ENCODE measurements around the gene FOXB2. TPM values are rescaled to one million over a fixed set of nuclear protein-coding genes. Genes with fewer than 3 reads are reported as not detected.

Gene FOXB2
- total RNA-seq, 4 donors from 2014 or later, result not detected

- intact Hi-C loops (cut with DNase I; ENCODE audit: low total_unique reads), result no loop called here
- DNase-seq, result no peak
- WGBS, 2 donors (ENCODE audit: low coverage in 1 of 2), result 8 to 10% methylated on average over 5 to 31 of the region's 31 CpGs
- in situ Hi-C loops (cut with MboI; ENCODE audit: low pct_ligation_motif_present in 1 of 4, low pct_unique_long_range_greater_than_20kb in 1 of 4, low sequenced_read_pairs in 3 of 4), result loop anchor here in 3 of 4 donors (25.0 kb wide), 2 partner anchors 553 to 578 kb away; partner anchors contain the start of gene GCNT1 (in 1 of the 3)
- H3K4me3 ChIP-seq, result no peak overlapping the region
- H3K27me3 ChIP-seq, result peaks cover 100% of the 10 kb centered on the region
- no peaks in the 10 kb centered on the region for H3K36me3 ChIP-seq
- no peak overlapping the region for H3K27ac ChIP-seq
- H3K9me3 ChIP-seq, result no peaks in the 10 kb centered on the region
- H3K4me1 ChIP-seq, result peaks cover 2 to 53% (median 24%) of the 10 kb centered on the region in 4 donors
- no peak for TF ChIP-seq POLR2A (IDR thresholded peaks at IDR 0.05)
Observed at GRCh38 chr9:77015327-77016048, 4.0 kb upstream of the FOXB2 start.

GRCh38 chr9:77016121-77016525, 3.3 kb upstream of the FOXB2 start:
- WGBS, 2 donors (ENCODE audit: low coverage in 1 of 2), result 4% methylated on average over 16 of the region's 37 CpGs; no CpG with 5 or more reads in 1 of the 2 donors
- no peaks in the 10 kb centered on the region for H3K9me3 ChIP-seq
- H3K4me1 ChIP-seq, result peaks cover 7 to 57% (median 29%) of the 10 kb centered on the region in 4 donors
- no peak overlapping the region for H3K27ac ChIP-seq
- TF ChIP-seq POLR2A (IDR thresholded peaks at IDR 0.05) (no peak), POLR2AphosphoS5 (IDR thresholded peaks at IDR 0.05) (no peak), CTCF (IDR thresholded peaks at IDR 0.05) (no peak), EP300 (IDR thresholded peaks at IDR 0.05; ENCODE audit: low read depth) (no peak)
- H3K4me3 ChIP-seq, result no peak overlapping the region
- H3K27me3 ChIP-seq, result peaks cover 100% of the 10 kb centered on the region
- intact Hi-C loops (cut with DNase I; ENCODE audit: low total_unique reads) (no loop called here), in situ Hi-C loops (cut with MboI; ENCODE audit: low pct_ligation_motif_present in 1 of 4, low pct_unique_long_range_greater_than_20kb in 1 of 4, low sequenced_read_pairs in 3 of 4) (loop anchor here in 3 of 4 donors (25.0 kb wide), 2 partner anchors 554 to 579 kb away; partner anchors contain the start of gene GCNT1 (in 1 of the 3))
- no peak for DNase-seq
- no peaks in the 10 kb centered on the region for H3K36me3 ChIP-seq

GRCh38 chr9:77016526-77017504, 2.6 kb upstream of the FOXB2 start:
- 8 to 12% methylated on average over 5 to 37 of the region's 47 CpGs for WGBS, 2 donors (ENCODE audit: low coverage in 1 of 2)
- no peak for TF ChIP-seq POLR2AphosphoS5 (IDR thresholded peaks at IDR 0.05)
- no peak for TF ChIP-seq POLR2A (IDR thresholded peaks at IDR 0.05)
- TF ChIP-seq CTCF (IDR thresholded peaks at IDR 0.05), result no peak
- TF ChIP-seq EP300 (IDR thresholded peaks at IDR 0.05; ENCODE audit: low read depth), result no peak

GRCh38 chr9:77017505-77017894, 2.0 kb upstream of the FOXB2 start:
- WGBS, 2 donors (ENCODE audit: low coverage in 1 of 2), result 10 to 17% methylated on average over 2 to 5 of the region's 5 CpGs
- Histone ChIP-seq H3K27ac (no peak overlapping the region), H3K4me3 (no peak overlapping the region), H3K9me3 (no peaks in the 10 kb centered on the region), H3K27me3 (peaks cover 100% of the 10 kb centered on the region), H3K36me3 (no peaks in the 10 kb centered on the region), H3K4me1 (peaks cover 7 to 57% (median 26%) of the 10 kb centered on the region in 4 donors)
- no peak for DNase-seq
- intact Hi-C loops (cut with DNase I; ENCODE audit: low total_unique reads) (no loop called here), in situ Hi-C loops (cut with MboI; ENCODE audit: low pct_ligation_motif_present in 1 of 4, low pct_unique_long_range_greater_than_20kb in 1 of 4, low sequenced_read_pairs in 3 of 4) (loop anchor here in 3 of 4 donors (25.0 kb wide), 2 partner anchors 555 to 580 kb away; partner anchors contain the start of gene GCNT1 (in 1 of the 3))
- TF ChIP-seq CTCF (IDR thresholded peaks at IDR 0.05), result no peak
- no peak for TF ChIP-seq POLR2AphosphoS5 (IDR thresholded peaks at IDR 0.05)
- TF ChIP-seq POLR2A (IDR thresholded peaks at IDR 0.05), result no peak
- no peak for TF ChIP-seq EP300 (IDR thresholded peaks at IDR 0.05; ENCODE audit: low read depth)

More at GRCh38 chr9:77016526-77017504, 2.6 kb upstream of the FOXB2 start:
- intact Hi-C loops (cut with DNase I; ENCODE audit: low total_unique reads) (no loop called here), in situ Hi-C loops (cut with MboI; ENCODE audit: low pct_ligation_motif_present in 1 of 4, low pct_unique_long_range_greater_than_20kb in 1 of 4, low sequenced_read_pairs in 3 of 4) (loop anchor here in 3 of 4 donors (25.0 kb wide), 2 partner anchors 555 to 580 kb away; partner anchors contain the start of gene GCNT1 (in 1 of the 3))
- no peaks in the 10 kb centered on the region for H3K36me3 ChIP-seq
- H3K9me3 ChIP-seq, result no peaks in the 10 kb centered on the region
- no peak overlapping the region for H3K4me3 ChIP-seq
- peaks cover 100% of the 10 kb centered on the region for H3K27me3 ChIP-seq
- H3K27ac ChIP-seq, result no peak overlapping the region
- no peak for DNase-seq
- peaks cover 7 to 57% (median 29%) of the 10 kb centered on the region in 4 donors for H3K4me1 ChIP-seq

Measured in transverse colon (tissue), 4 donors.